ENCODE results near the gene NPAS3.
A peak's percentile ranks its signal among the peaks of the same experiment; 100 is the strongest.

NPAS3 gene

GRCh38 chr14:33714527-33715226 lies 776.0 kb downstream of the NPAS3 start:
- Histone ChIP-seq H3K9me3 (ENCODE audit: insufficient read depth, low read depth, low read length) (no peaks in the 10 kb centered on the region), H3K9ac (ENCODE audit: low read length) (no peak overlapping the region), H3K27me3 (ENCODE audit: insufficient read depth, low read length) (no peaks in the 10 kb centered on the region), H3K27ac (ENCODE audit: low read depth, low read length) (no peak overlapping the region), H3K79me2 (ENCODE audit: control insufficient read depth, insufficient read depth, low read length, poor library complexity) (no peaks in the 10 kb centered on the region), H3K4me2 (ENCODE audit: low read length) (no peak overlapping the region), H4K12ac (ENCODE audit: low read depth, low read length) (no peak overlapping the region), H2AFZ (ENCODE audit: insufficient read depth, low read length, poor library complexity) (no peak overlapping the region), H4K8ac (ENCODE audit: low read depth, low read length) (no peak overlapping the region), H3K14ac (ENCODE audit: low read length) (no peak overlapping the region), H3K23ac (ENCODE audit: low read length) (no peak overlapping the region), H2BK12ac (ENCODE audit: low read length) (no peak overlapping the region), H4K91ac (ENCODE audit: low read depth, low read length) (no peak overlapping the region), H3K36me3 (ENCODE audit: control insufficient read depth in 1 of 2, insufficient read depth in 2 of 2, low read length in 2 of 2) (no peaks in the 10 kb centered on the region), H2BK5ac (ENCODE audit: low read depth, low read length, poor library complexity) (no peak overlapping the region), H3K79me1 (ENCODE audit: low read length) (no peaks in the 10 kb centered on the region), H2BK120ac (ENCODE audit: insufficient read depth, low read length, poor library complexity) (no peak overlapping the region), H3K4me1 (ENCODE audit: control insufficient read depth in 1 of 2, insufficient read depth in 2 of 2, low read length in 2 of 2) (peaks cover 2% of the 10 kb centered on the region in 2 experiments), H3K18ac (ENCODE audit: low read length) (no peak overlapping the region), H2AK5ac (ENCODE audit: low read length) (no peak overlapping the region), H3K4me3 (ENCODE audit: low read depth, low read length) (no peak overlapping the region), H3K4ac (ENCODE audit: low read depth, low read length) (no peak overlapping the region)
- no CpG with 5 or more reads among the region's 1 CpG for WGBS (ENCODE audit: extremely low coverage, insufficient coverage, insufficient read length)
- DNase-seq = no peak

GRCh38 chr14:33715227-33715528 lies 776.5 kb downstream of the NPAS3 start:
- H3K79me2 ChIP-seq (ENCODE audit: control insufficient read depth, insufficient read depth, low read length, poor library complexity) = no peaks in the 10 kb centered on the region
- no peak overlapping the region for H2BK120ac ChIP-seq (ENCODE audit: insufficient read depth, low read length, poor library complexity)
- no peak overlapping the region for H4K12ac ChIP-seq (ENCODE audit: low read depth, low read length)
- no peak for DNase-seq
- no peak overlapping the region for H2BK5ac ChIP-seq (ENCODE audit: low read depth, low read length, poor library complexity)
- no peak overlapping the region for H3K27ac ChIP-seq (ENCODE audit: low read depth, low read length)
- H2AFZ ChIP-seq (ENCODE audit: insufficient read depth, low read length, poor library complexity) = no peak overlapping the region
- no peak overlapping the region for H2BK12ac ChIP-seq (ENCODE audit: low read length)
- no peak overlapping the region for H2AK5ac ChIP-seq (ENCODE audit: low read length)
- no CpG with 5 or more reads among the region's 1 CpG for WGBS (ENCODE audit: extremely low coverage, insufficient coverage, insufficient read length)
- no peak overlapping the region for H3K4me3 ChIP-seq (ENCODE audit: low read depth, low read length)
- H3K9me3 ChIP-seq (ENCODE audit: insufficient read depth, low read depth, low read length) = no peaks in the 10 kb centered on the region
- H3K79me1 ChIP-seq (ENCODE audit: low read length) = peaks cover under 1% of the 10 kb centered on the region
- no peak overlapping the region for H4K91ac ChIP-seq (ENCODE audit: low read depth, low read length)
- no peak overlapping the region for H3K23ac ChIP-seq (ENCODE audit: low read length)
- H3K9ac ChIP-seq (ENCODE audit: low read length) = no peak overlapping the region
- no peaks in the 10 kb centered on the region for H3K27me3 ChIP-seq (ENCODE audit: insufficient read depth, low read length)
- no peak overlapping the region for H4K8ac ChIP-seq (ENCODE audit: low read depth, low read length)
- no peak overlapping the region for H3K14ac ChIP-seq (ENCODE audit: low read length)
- H3K4me1 ChIP-seq (ENCODE audit: control insufficient read depth in 1 of 2, insufficient read depth in 2 of 2, low read length in 2 of 2) = peaks cover 2% of the 10 kb centered on the region in 2 experiments
- no peaks in the 10 kb centered on the region for H3K36me3 ChIP-seq (ENCODE audit: control insufficient read depth in 1 of 2, insufficient read depth in 2 of 2, low read length in 2 of 2)
- no peak overlapping the region for H3K4me2 ChIP-seq (ENCODE audit: low read length)
- H3K4ac ChIP-seq (ENCODE audit: low read depth, low read length) = no peak overlapping the region
- no peak overlapping the region for H3K18ac ChIP-seq (ENCODE audit: low read length)

GRCh38 chr14:33716921-33717320 lies 778.2 kb downstream of the NPAS3 start:
- no peak overlapping the region for H3K18ac ChIP-seq (ENCODE audit: low read length)
- no peak overlapping the region for H4K8ac ChIP-seq (ENCODE audit: low read depth, low read length)
- H3K23ac ChIP-seq (ENCODE audit: low read length) = no peak overlapping the region
- no peaks in the 10 kb centered on the region for H3K27me3 ChIP-seq (ENCODE audit: insufficient read depth, low read length)
- no peak overlapping the region for H2AK5ac ChIP-seq (ENCODE audit: low read length)
- no peak overlapping the region for H2BK5ac ChIP-seq (ENCODE audit: low read depth, low read length, poor library complexity)
- H4K12ac ChIP-seq (ENCODE audit: low read depth, low read length) = no peak overlapping the region
- H3K9me3 ChIP-seq (ENCODE audit: insufficient read depth, low read depth, low read length) = no peaks in the 10 kb centered on the region
- no peak overlapping the region for H3K4me3 ChIP-seq (ENCODE audit: low read depth, low read length)
- no peak overlapping the region for H2BK120ac ChIP-seq (ENCODE audit: insufficient read depth, low read length, poor library complexity)
- no peak overlapping the region for H3K27ac ChIP-seq (ENCODE audit: low read depth, low read length)
- H3K36me3 ChIP-seq (ENCODE audit: control insufficient read depth in 1 of 2, insufficient read depth in 2 of 2, low read length in 2 of 2) = no peaks in the 10 kb centered on the region
- H2BK12ac ChIP-seq (ENCODE audit: low read length) = no peak overlapping the region
- DNase-seq = no peak
- H3K79me2 ChIP-seq (ENCODE audit: control insufficient read depth, insufficient read depth, low read length, poor library complexity) = no peaks in the 10 kb centered on the region
- peaks cover 2% of the 10 kb centered on the region for H3K79me1 ChIP-seq (ENCODE audit: low read length)
- WGBS (ENCODE audit: extremely low coverage, insufficient coverage, insufficient read length) = no CpG with 5 or more reads among the region's 2 CpGs
- H3K4me1 ChIP-seq (ENCODE audit: control insufficient read depth in 1 of 2, insufficient read depth in 2 of 2, low read length in 2 of 2) = no peaks in the 10 kb centered on the region
- H3K4ac ChIP-seq (ENCODE audit: low read depth, low read length) = no peak overlapping the region
- H3K9ac ChIP-seq (ENCODE audit: low read length) = no peak overlapping the region
- H4K91ac ChIP-seq (ENCODE audit: low read depth, low read length) = no peak overlapping the region
- no peak overlapping the region for H3K4me2 ChIP-seq (ENCODE audit: low read length)
- H3K14ac ChIP-seq (ENCODE audit: low read length) = no peak overlapping the region
- H2AFZ ChIP-seq (ENCODE audit: insufficient read depth, low read length, poor library complexity) = no peak overlapping the region

- no peak overlapping the region for H3K14ac ChIP-seq (ENCODE audit: low read length)
- no peak overlapping the region for H2AK5ac ChIP-seq (ENCODE audit: low read length)
- DNase-seq = peak; percentile 30 to 48
- H4K91ac ChIP-seq (ENCODE audit: low read depth, low read length) = no peak overlapping the region
- no CpG with 5 or more reads among the region's 4 CpGs for WGBS (ENCODE audit: extremely low coverage, insufficient coverage, insufficient read length)
- no peak overlapping the region for H3K4ac ChIP-seq (ENCODE audit: low read depth, low read length)
- H2AFZ ChIP-seq (ENCODE audit: insufficient read depth, low read length, poor library complexity) = no peak overlapping the region
- no peak overlapping the region for H2BK5ac ChIP-seq (ENCODE audit: low read depth, low read length, poor library complexity)
- H3K9me3 ChIP-seq (ENCODE audit: insufficient read depth, low read depth, low read length) = no peaks in the 10 kb centered on the region
- peaks cover 2% of the 10 kb centered on the region for H3K79me1 ChIP-seq (ENCODE audit: low read length)
- no peaks in the 10 kb centered on the region for H3K79me2 ChIP-seq (ENCODE audit: control insufficient read depth, insufficient read depth, low read length, poor library complexity)
- no peak overlapping the region for H3K4me2 ChIP-seq (ENCODE audit: low read length)
- no peaks in the 10 kb centered on the region for H3K4me1 ChIP-seq (ENCODE audit: control insufficient read depth in 1 of 2, insufficient read depth in 2 of 2, low read length in 2 of 2)
- H2BK12ac ChIP-seq (ENCODE audit: low read length) = no peak overlapping the region
- H4K8ac ChIP-seq (ENCODE audit: low read depth, low read length) = no peak overlapping the region
- H2BK120ac ChIP-seq (ENCODE audit: insufficient read depth, low read length, poor library complexity) = no peak overlapping the region
- H4K12ac ChIP-seq (ENCODE audit: low read depth, low read length) = no peak overlapping the region
- no peak overlapping the region for H3K18ac ChIP-seq (ENCODE audit: low read length)
- H3K27me3 ChIP-seq (ENCODE audit: insufficient read depth, low read length) = no peaks in the 10 kb centered on the region
- H3K36me3 ChIP-seq (ENCODE audit: control insufficient read depth in 1 of 2, insufficient read depth in 2 of 2, low read length in 2 of 2) = no peaks in the 10 kb centered on the region
- H3K27ac ChIP-seq (ENCODE audit: low read depth, low read length) = no peak overlapping the region
- H3K23ac ChIP-seq (ENCODE audit: low read length) = no peak overlapping the region
- H3K4me3 ChIP-seq (ENCODE audit: low read depth, low read length) = no peak overlapping the region
- H3K9ac ChIP-seq (ENCODE audit: low read length) = no peak overlapping the region
These were observed 779.2 kb downstream of the NPAS3 start for GRCh38 chr14:33717866-33718265.

Measured in trophoblast cell (in vitro differentiated cells and primary cell).